Neural progenitor cell (in vitro differentiated cells): ENCODE measurements around the gene TMEM183A.

ENCODE experiments used
- EZH2 ChIP-seq: fragments of 200-600 bp; sonication (generic); IDR thresholded peaks from 2 replicates; pipeline ENCODE4 v1.6.1; 2017; ENCODE audit warnings: antibody characterized with exemption, mild to moderate bottlenecking, moderate library complexity
- EZH2phosphoT487 ChIP-seq: fragments of 200-600 bp; sonication (generic); IDR thresholded peaks from 2 replicates; pipeline ENCODE4 v1.6.1; 2017; ENCODE audit warnings: antibody characterized with exemption
- TF ChIP-seq, protein P1 (sequence below): fragments of 200-600 bp; sonication (generic); IDR thresholded peaks from 2 replicates; pipeline ENCODE4 v1.5.1; 2017; ENCODE audit warnings: antibody characterized with exemption, mild to moderate bottlenecking

DNA sequence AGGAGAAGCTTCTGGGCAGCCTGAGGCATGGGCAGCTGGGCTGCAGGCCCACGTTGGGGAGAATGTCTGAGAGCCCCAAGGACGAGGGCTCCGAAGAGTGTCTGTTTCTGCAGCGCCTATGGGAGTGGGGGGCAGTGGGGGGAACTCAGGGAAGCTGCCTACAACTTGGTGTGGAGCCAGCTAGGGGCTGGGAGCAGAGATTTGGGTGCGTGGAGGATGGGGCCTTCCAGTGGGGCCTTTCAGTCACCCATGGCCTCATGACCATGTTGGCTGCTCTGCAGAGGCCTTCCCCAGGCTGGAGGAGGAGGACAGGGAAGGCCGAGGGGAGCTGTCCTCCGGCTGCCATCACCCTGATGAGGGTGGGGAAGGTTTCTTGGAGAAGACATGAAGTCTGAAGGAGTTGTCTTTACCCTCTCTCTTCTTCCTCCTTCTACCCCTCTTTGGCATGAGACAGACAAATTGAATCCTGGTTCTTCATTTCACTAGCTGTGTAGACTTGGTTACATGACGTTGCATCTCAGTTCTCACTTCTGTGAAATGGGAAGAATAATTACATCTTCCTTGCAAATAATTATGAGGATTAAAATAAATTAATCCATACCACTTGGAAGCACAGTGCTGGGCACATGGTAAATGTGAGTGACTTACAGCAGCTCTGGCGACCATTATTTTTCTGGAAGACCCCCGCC lies 27.4 kb downstream of the TMEM183A start:
- TF ChIP-seq, protein P1, sequence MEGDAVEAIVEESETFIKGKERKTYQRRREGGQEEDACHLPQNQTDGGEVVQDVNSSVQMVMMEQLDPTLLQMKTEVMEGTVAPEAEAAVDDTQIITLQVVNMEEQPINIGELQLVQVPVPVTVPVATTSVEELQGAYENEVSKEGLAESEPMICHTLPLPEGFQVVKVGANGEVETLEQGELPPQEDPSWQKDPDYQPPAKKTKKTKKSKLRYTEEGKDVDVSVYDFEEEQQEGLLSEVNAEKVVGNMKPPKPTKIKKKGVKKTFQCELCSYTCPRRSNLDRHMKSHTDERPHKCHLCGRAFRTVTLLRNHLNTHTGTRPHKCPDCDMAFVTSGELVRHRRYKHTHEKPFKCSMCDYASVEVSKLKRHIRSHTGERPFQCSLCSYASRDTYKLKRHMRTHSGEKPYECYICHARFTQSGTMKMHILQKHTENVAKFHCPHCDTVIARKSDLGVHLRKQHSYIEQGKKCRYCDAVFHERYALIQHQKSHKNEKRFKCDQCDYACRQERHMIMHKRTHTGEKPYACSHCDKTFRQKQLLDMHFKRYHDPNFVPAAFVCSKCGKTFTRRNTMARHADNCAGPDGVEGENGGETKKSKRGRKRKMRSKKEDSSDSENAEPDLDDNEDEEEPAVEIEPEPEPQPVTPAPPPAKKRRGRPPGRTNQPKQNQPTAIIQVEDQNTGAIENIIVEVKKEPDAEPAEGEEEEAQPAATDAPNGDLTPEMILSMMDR = no peak
- TF ChIP-seq EZH2 (no peak), EZH2phosphoT487 (no peak)
